Small intestine (tissue), 7 donors: ENCODE measurements around the gene POLA2. TPM values are rescaled to one million over a fixed set of nuclear protein-coding genes. Genes with fewer than 3 reads are reported as not detected.
"Not testable (repeated sequence)": the region's sequence is repeated elsewhere in the genome, so short reads cannot be mapped to it uniquely, and the experiment has no call there.

Experiments
- DNase-seq, 2 donors: peaks; one replicate each; pipeline versions ENCODE4 v3.0.0 to v3.0.0-alpha.2; 2013
- FAIRE-seq: peaks from 2 replicates; lab custom pipeline; 2012; peaks lifted over from hg19 to GRCh38; lab: Jason Lieb, UNC
- H3K27ac ChIP-seq, 3 donors: one replicate each; pipeline ENCODE4 v1.5.1; 2013; ENCODE audit warnings: low read length in 2 of 3, mild to moderate bottlenecking in 2 of 3, control low read depth in 1 of 3, inconsistent platforms in 1 of 3, low read depth in 1 of 3, moderate library complexity in 1 of 3
- H3K27me3 ChIP-seq, 3 donors: one replicate each; pipeline ENCODE4 v1.6.1; 2013; ENCODE audit warnings: low read length in 3 of 3, inconsistent platforms in 1 of 3; ENCODE audit not compliant: control insufficient read depth in 3 of 3, insufficient read depth in 3 of 3
- H3K36me3 ChIP-seq, 3 donors: one replicate each; pipeline ENCODE4 v1.6.1; 2013; ENCODE audit warnings: low read length in 3 of 3, inconsistent platforms in 1 of 3, low read depth in 1 of 3, mild to moderate bottlenecking in 1 of 3, moderate library complexity in 1 of 3; ENCODE audit not compliant: control insufficient read depth in 3 of 3, insufficient read depth in 2 of 3
- H3K4me1 ChIP-seq, 3 donors: one replicate each; pipeline ENCODE4 v1.6.1; 2013; ENCODE audit warnings: low read length in 2 of 3, inconsistent platforms in 1 of 3, low read depth in 1 of 3, mild to moderate bottlenecking in 1 of 3, moderate library complexity in 1 of 3; ENCODE audit not compliant: control insufficient read depth in 3 of 3, insufficient read depth in 2 of 3
- H3K4me3 ChIP-seq, 3 donors: one replicate each; pipeline ENCODE4 v1.5.1; 2013; ENCODE audit warnings: low read length in 3 of 3, control low read depth in 1 of 3, inconsistent platforms in 1 of 3, low read depth in 1 of 3, mild to moderate bottlenecking in 1 of 3, moderate library complexity in 1 of 3
- H3K9me3 ChIP-seq, 2 donors: one replicate each; pipeline ENCODE4 v1.6.1; 2013; ENCODE audit warnings: low read depth in 1 of 2, low read length in 1 of 2; ENCODE audit not compliant: control insufficient read depth in 2 of 2, insufficient read depth in 1 of 2
- WGBS, 3 donors: extraction: QIAGEN DNeasy Blood & Tissue Kit; methylation state at CpG; one replicate each; pipeline ENCODE4 v1.1.7; 2013; 5-methylcytosine and 5-hydroxymethylcytosine counted together
- polyA plus RNA-seq, 4 donors: library from polyadenylated mRNA; stranded (reverse) in 3 of 4; unstranded in 1 of 4; fragments of 200-250 nt in 3 of 4; fragments of 120-200 nt in 1 of 4; gene quantifications; one replicate each; pipeline versions ENCODE4 v1.2.1 to v1.2.3, GENCODE V29; 2013
- donor health status: healthy with polysubstance abuse.
- donor health status: control.
- donor health status: control.
- donor health status: Bipolar disorder and iron deficiency.
- donor health status: healthy.

Gene POLA2
- polyA plus RNA-seq, 4 donors = 1.3 to 14.8 (median 9.1) TPM

DNA sequence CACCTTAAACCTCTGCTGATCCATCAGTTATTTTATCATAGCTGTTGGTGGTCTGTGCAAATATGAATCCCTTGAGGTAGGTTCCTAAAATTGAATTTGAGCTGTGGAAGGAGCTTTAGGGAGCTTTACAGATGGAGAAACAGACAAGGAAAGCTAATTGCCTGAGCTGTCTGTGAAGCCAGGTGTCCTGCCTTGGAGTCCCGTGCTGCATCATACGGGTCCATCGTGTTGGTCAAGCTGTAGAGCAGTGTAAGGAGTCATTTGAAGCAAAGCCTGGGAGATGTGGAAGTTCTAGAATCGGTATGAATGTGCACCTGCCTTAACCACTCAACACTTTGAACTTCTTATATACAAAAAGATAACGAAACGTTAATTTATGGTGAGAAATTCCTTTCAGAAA is 1.0 kb downstream of the POLA2 start:
- Histone ChIP-seq H3K27me3 (no peaks in the 10 kb centered on the region), H3K36me3 (peaks cover 0 to 14% (median 0%) of the 10 kb centered on the region in 3 donors), H3K4me1 (peaks cover 0 to 9% (median 6%) of the 10 kb centered on the region in 3 donors), H3K27ac (peak overlapping the region in 2 of 3 donors; percentile 62 to 90), H3K9me3 (no peaks in the 10 kb centered on the region), H3K4me3 (peak overlapping the region; percentile 64 to 67 (median 65))
- DNase-seq (peak; percentile 17 to 20), FAIRE-seq (no peak)
- WGBS, 3 donors = 4 to 16% (median 8%) methylated on average over 6 of the region's 6 CpGs

DNA sequence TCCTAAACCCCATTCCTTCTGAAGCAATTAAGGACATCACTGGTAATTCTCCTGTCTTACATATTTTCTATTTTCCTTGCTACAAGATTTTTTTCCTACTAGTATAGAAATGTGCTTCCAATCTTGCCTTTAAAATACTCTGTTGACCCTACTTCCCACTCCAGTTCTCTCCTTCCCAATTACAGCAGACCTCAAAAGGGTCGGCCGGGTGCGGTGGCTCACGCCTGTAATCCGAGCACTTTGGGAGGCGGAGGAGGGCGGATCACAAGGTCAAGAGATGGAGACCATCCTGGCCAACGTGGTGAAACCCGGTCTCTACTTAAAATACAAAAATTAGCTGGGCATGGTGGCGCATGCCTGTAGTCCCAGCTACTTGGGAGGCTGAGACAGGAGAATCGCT is 3.0 kb downstream of the POLA2 start:
- not testable (repeated sequence) for DNase-seq, H3K4me3 ChIP-seq, H3K9me3 ChIP-seq, H3K27me3 ChIP-seq, H3K4me1 ChIP-seq, H3K27ac ChIP-seq, FAIRE-seq
- H3K36me3 ChIP-seq = peaks cover 0 to 17% (median 0%) of the 10 kb centered on the region in 3 donors
- 93 to 94% (median 94%) methylated on average over 11 of the region's 11 CpGs for WGBS, 3 donors

GRCh38 chr11:65266210-65266609 is 4.4 kb downstream of the POLA2 start:
- no peak for FAIRE-seq

GRCh38 chr11:65274735-65275682 is 13.2 kb downstream of the POLA2 start:
- H3K27me3 ChIP-seq = no peaks in the 10 kb centered on the region
- no peaks in the 10 kb centered on the region for H3K9me3 ChIP-seq
- peak; percentile 92 to 93 for DNase-seq
- H3K4me3 ChIP-seq = peak overlapping the region in 1 of 3 donors; percentile 15
- H3K27ac ChIP-seq = peak overlapping the region; percentile 57 to 78 (median 76)
- peaks cover 0 to 15% (median 0%) of the 10 kb centered on the region in 3 donors for H3K36me3 ChIP-seq
- no peak for FAIRE-seq
- 9 to 40% (median 31%) methylated on average over 6 of the region's 6 CpGs for WGBS, 3 donors
- peaks cover 0 to 30% (median 6%) of the 10 kb centered on the region in 3 donors for H3K4me1 ChIP-seq

More at GRCh38 chr11:65266210-65266609, 4.4 kb downstream of the POLA2 start:
- Histone ChIP-seq H3K9me3 (no peaks in the 10 kb centered on the region), H3K4me3 (no peak overlapping the region), H3K4me1 (peaks cover 0 to 7% (median 6%) of the 10 kb centered on the region in 3 donors), H3K27me3 (no peaks in the 10 kb centered on the region), H3K27ac (no peak overlapping the region), H3K36me3 (peaks cover 0 to 27% (median 0%) of the 10 kb centered on the region in 3 donors)
- 86 to 97% (median 95%) methylated on average over 2 of the region's 2 CpGs for WGBS, 3 donors
- DNase-seq = no peak

DNA sequence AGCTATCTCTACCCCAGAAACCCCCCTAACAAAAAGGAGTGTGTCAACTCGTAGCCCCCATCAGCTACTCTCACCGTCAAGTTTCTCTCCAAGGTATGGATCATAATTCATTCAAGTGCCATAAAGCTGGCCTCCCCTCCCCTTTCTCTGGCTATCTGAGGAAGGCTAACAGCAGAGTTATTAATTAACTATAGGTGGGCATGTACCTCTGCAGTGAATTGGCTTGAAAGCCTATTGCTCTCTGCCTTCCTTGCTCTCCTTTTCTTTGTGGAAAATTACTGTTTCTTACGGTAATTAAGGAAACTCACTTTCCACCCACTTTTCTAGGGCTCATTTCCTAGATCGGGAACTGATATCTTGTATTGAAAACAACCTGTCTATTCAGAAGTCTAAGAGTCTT is 14.1 kb downstream of the POLA2 start:
- FAIRE-seq (no peak), DNase-seq (peak; percentile 75 to 77)
- peak overlapping the region in 1 of 3 donors; percentile 15 for H3K4me3 ChIP-seq
- H3K4me1 ChIP-seq = peaks cover 0 to 37% (median 6%) of the 10 kb centered on the region in 3 donors
- peak overlapping the region; percentile 57 to 78 (median 76) for H3K27ac ChIP-seq
- 20 to 59% (median 38%) methylated on average over 4 of the region's 4 CpGs for WGBS, 3 donors
- H3K27me3 ChIP-seq = no peaks in the 10 kb centered on the region
- no peaks in the 10 kb centered on the region for H3K9me3 ChIP-seq
- H3K36me3 ChIP-seq = peaks cover 0 to 13% (median 0%) of the 10 kb centered on the region in 3 donors

DNA sequence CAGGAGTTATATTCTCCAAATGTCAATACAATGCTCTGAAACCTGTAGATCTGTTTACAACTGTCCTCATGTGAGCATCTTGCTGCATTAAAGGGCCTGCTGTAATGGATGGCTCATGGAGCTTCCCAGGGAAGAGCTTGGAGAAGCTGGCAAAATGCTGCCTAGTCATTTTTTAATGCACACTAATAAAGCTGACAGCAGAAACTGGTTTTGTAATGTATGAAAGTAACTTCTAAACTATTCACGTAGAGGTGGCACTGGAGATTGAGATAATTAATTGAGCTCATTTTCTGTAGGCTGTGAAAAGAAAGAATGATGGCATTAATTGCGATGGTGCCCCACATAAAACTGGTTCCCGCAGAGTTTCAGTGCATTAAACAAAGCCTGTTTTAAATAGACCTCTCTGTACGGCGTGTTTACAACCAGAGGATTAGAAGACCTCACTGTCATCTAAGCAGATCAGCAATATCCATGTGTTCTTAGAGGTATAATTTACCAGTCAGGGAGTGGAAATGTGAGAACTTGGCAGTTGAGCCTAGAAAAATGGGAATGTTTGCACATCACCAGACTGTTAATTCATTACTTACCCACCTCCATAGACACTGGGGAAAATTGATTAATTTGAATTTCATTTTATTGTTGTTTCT is 16.0 kb downstream of the POLA2 start:
- Histone ChIP-seq H3K27ac (no peak overlapping the region), H3K4me1 (peaks cover 0 to 37% (median 6%) of the 10 kb centered on the region in 3 donors)
- FAIRE-seq = no peak

GRCh38 chr11:65278356-65278755 is 16.6 kb downstream of the POLA2 start:
- Histone ChIP-seq H3K9me3 (no peaks in the 10 kb centered on the region), H3K4me3 (no peak overlapping the region), H3K4me1 (peaks cover 0 to 37% (median 6%) of the 10 kb centered on the region in 3 donors), H3K27ac (no peak overlapping the region), H3K27me3 (no peaks in the 10 kb centered on the region), H3K36me3 (peaks cover 0 to 20% (median 0%) of the 10 kb centered on the region in 3 donors)
- WGBS, 3 donors = 89 to 97% (median 95%) methylated on average over 2 of the region's 2 CpGs
- no peak for DNase-seq
- no peak for FAIRE-seq

More for the DNA sequence above, 16.0 kb downstream of the POLA2 start:
- Histone ChIP-seq H3K4me3 (no peak overlapping the region), H3K27me3 (no peaks in the 10 kb centered on the region), H3K9me3 (no peaks in the 10 kb centered on the region), H3K36me3 (peaks cover 0 to 19% (median 0%) of the 10 kb centered on the region in 3 donors)
- WGBS, 3 donors = 92 to 97% (median 93%) methylated on average over 5 of the region's 5 CpGs
- DNase-seq = no peak

- Histone ChIP-seq H3K4me3 (no peak overlapping the region), H3K36me3 (peaks cover 0 to 29% (median 0%) of the 10 kb centered on the region in 3 donors), H3K4me1 (peaks cover 0 to 37% (median 6%) of the 10 kb centered on the region in 3 donors), H3K27me3 (no peaks in the 10 kb centered on the region), H3K27ac (peak overlapping the region in 2 of 3 donors; percentile 60 to 66), H3K9me3 (no peaks in the 10 kb centered on the region)
- DNase-seq = no peak
- FAIRE-seq = no peak
- WGBS, 3 donors = 84 to 87% (median 86%) methylated on average over 4 of the region's 4 CpGs
Observed at GRCh38 chr11:65279279-65279678, 17.5 kb downstream of the POLA2 start.
